ENCODE data around the gene TENM3.

Gene TENM3

DNA sequence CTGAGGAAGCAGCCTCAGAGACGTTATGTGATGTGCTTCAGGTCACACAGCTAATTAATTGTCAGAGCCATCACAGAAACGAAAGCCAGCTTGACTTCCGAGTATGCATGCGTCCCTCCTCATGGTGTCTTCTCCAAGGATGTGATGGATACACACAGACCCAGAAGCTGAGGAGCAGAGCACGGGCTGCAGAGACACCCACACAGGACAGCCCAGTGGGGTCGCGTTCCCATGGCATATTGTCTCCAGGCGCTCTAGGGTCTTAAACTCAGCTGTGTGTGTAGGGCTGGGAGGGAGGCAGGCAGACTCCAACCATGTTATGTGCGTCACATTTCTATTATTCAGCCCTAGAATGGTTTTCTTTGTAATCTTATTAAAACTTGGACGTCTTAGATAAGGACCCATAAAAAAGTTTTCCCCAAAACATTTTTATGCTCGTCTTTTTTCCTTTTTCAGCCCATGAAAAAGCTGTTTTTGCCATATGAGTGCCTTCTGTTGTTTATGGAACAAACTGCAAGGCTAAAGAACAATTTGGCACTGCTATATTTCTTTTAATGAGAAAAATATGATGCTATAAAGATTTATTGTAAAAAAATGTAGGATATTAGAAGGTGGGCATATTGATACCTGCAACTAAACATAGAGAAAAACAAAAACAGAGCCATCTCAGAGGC is 48.5 kb downstream of the TENM3 start:
- no peak for DNase-seq

DNA sequence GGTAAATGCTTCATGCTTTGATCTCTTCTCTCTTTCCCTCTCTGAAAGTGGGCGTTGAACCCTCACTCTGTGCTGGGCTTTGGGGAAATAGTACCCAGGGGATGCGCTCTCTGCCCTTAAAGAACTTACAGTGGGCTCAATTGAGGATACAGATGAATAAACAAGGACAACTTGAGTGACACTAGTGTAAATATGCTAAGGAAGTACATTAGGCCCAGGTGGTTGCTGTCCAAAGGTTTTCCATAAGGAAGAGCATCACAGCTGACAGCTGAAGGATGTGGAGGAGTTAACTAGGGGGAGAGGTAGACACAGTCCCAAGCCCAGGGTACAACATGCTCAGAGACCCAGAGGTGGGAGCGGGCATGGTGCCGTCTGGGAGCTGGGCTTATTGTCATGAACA is 49.4 kb downstream of the TENM3 start:
- DNase-seq, result no peak

DNA sequence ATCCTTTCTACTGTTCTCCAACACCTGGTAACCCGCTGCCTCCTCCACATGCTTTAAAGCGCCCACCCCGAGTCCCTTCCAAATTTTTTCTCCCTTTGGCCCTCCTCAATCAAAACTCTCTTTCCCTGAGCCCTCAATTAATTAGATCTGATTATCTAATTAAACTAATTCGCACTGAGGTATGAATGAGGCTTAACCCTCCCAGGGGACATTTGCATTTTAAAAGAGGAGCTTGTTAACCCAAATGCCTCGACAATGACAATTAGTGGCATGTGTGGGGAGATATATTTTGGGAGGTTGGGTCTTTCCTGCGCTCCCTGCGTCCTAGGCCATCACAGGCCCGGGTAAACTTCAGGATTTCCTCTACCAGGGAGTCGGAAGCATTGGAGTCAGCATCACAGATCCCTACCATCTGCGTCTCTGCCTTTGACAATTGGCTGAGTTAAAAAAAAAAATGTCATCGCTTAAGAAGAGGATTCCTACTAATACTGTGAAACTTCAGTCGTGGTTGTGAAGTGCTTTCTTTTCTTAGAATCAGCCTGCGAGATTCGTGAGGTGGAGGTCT is 50.6 kb downstream of the TENM3 start:
- DNase-seq, result no peak

DNA sequence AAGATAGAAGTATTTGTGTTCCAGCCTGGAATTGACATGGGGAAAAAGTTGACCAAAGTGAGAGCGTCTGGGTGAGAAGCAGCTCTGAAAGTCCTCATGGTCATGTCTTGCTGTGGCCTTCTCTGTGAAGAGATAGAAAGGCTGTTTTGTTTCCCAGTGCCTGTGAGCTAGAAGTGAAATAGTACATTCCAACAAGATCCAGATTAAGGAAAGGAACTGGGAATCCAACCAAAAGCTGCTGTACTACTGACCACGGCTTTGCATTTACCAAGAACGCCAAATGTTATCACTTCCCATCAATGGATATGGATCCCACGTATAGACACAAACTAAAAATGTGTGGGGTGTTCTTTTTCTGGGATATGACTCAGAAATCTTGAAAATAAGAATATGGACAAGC is 51.2 kb downstream of the TENM3 start:
- DNase-seq, result no peak

DNA sequence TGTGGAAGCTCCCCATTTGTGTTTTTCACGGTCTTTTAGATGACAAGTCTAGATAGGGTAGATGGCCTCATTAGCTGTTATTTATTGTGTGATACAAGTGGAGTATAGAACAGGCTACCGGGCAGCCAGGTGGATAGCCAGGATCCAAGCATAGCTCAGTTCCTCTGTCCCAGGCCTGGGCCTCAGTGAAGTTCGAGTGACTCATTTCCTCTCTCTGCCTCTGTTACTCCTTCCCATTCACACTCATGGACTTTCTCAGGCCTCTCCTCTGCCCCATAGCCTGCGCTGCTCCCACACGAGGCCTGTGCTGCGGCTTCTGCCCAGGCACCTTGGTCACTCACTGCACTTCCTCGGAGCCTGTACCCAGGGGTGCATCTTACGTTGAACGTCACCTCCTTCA is 54.5 kb downstream of the TENM3 start:
- DNase-seq, result no peak

DNA sequence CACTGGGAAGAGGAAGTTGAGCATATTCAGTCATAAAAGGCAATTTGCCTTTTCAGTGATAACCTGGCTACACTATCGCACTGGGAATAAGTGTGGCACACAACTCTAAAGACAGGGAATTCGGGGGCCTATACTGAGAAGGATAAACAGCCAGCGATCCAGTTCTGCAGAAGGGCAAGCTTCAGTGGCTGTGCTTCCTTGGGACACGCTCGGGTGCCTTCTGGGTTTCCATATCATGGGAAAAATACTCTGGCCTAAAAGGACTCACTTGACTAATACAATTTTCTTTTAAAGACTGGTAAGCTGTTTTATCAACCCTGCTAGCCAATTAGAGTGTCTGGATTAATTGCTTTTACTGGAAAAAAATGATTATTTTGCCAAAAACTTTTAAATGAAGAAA is 58.5 kb downstream of the TENM3 start:
- no peak for DNase-seq

DNA sequence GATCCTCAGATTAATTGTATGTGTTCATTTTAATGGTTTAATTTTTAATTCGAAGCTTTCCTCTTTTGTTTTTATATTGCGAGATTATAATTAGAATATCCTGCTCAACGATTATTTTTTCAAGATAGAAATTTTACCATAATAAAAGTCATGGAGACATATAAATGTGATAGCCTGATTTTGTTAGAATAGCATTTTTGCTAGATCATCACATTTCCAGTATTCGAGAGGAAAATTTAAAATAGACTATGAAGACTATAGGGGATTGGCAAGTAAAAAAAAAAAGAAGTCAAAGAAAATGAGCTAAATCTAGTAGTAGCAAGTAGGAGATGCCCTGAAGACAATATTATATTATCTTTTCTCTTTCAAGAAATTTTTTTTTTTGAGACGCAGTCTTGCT is 60.6 kb downstream of the TENM3 start:
- no peak for DNase-seq

DNA sequence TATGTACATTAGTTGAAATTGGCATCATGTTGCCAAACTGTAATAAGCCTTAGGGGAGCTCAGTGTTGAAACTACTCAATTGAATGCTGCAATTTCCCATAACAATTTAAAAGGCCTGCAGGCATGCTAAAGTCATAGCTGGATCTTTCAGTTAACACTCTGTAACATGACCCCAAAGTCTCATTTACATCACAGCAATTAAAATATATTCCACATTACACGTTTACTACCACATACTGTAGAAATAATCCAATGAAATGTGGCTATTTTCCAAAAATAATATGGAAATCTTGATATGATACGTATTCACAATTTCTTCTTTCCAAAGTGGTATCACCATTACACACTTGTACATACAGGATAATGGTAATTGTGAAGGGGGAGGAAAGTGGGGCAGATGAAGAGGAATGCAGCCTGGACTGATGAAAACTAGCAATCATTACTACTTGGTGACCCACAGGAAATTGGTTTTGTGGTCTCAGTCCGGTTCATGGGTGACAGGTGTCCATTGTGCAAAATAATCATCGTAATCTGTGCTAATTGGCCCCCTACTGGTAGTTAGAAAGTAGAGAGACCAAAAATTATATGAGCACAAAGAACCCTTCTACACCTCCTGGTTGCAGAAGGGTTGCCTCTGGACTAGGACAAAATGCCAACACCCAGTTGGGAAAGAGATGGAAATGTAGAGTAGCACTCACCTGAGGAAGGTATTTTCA is 63.7 kb downstream of the TENM3 start:
- no peak for DNase-seq

DNA sequence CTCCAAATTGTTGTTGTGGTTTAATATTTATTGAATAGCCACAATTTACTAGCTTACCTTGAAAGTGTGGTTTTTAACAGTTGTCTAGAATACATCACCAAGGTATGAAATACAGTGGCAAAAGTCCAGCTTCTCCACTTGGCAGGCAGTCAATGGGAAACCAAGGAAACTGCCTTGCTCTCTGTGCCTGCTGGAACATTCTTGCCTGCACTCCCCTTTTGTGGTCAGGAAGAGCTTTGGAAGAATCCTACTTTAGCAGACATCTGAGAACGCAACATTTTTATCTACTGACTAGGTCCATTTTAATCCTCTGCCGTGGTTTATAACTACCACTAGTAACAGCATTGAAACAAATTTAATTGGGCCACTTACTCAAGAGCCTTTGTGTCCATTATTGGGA is 64.5 kb downstream of the TENM3 start:
- DNase-seq, result no peak

DNA sequence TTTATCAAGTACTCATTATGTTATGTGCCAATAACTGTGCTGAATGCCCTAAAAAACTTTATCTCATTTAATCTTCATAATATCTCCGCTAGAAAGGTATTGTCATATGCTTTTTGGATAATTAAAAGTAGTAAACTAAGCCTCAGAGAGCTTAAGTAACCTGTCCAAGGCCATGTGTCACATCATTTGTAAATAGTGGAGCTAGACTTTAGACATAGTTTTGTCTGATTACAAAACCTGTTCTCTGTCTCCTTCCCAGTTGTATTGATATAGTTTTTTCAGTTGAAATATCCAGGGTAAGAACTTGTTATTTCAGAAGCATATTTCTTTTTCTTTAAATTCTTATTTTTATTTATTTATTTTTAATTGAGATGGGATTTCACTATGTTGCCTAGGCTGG is 66.7 kb downstream of the TENM3 start:
- DNase-seq, result no peak

DNA sequence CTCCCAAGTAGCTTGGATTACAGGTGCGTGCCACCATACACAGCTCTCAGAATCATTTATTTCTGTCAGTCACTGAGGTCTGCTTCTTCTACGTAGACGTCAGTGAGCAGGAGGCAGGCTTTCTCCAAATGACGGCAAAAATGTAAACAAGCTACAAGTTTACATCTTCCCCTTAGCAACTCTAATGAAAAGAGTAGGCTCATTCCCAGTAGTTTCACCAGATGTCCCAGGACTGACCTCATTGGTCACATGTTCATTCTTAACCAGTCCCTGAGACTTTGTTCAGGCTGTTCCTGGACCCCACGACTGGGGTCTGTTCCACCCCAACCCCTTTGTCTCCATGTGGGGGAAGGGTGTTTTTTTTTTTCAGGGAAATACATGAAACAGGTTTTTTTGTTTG is 67.1 kb downstream of the TENM3 start:
- DNase-seq, result no peak

DNA sequence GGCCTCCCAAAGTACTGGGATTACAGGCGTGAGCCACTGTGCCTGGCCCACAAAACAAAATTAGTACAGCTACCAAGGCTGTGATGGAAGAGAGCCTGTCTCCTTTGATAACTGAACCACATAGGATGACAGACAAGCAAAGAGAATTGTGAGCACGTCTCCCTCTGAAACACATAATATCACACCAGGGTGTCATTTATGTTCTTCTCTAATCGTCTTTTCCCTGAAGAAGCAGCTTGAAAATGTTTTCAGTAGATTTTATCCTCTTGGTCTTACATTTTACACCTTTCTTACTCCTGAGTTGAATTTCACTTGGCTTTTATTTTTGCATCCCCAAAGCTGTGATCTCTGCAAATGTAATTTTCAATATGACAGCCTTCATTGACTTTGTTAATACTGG is 67.8 kb downstream of the TENM3 start:
- DNase-seq, result no peak

DNA sequence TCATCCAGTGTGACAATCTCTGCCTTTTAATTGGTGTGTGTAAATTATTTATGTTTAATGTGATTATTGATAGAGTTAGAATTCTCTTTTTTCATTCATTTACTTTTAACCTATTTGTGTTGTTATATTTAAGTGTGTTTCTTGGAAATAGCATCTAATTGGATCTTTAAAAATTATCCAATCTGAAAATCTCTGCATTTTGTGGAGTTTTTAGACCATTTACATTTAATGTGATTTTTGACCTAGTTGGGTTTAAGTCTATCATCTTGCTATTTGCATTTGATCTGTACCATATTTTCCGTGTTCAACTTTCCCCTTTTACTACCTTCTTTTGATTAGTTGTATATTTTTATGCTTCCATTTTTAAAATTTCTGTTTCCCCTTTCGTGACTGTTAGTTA is 71.3 kb downstream of the TENM3 start:
- DNase-seq, result no peak

DNA sequence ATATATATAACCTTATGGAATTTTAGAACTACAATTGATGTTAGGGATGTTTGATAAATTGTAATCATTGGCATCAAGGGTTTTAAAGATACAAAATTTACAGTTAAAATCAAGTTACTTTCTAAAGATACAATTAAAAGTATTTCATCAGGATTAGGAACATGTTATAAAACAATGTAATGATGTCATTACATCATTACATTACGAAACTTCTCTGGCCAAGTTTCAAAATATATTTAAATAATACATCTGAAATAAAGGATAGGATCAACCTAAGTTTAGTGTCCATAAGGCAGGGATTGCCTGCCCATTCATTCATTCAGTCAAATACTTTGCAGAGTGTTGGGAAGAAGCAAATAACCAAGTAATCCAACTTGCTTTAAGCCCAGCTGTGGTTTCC is 75.1 kb downstream of the TENM3 start:
- DNase-seq, result no peak

DNA sequence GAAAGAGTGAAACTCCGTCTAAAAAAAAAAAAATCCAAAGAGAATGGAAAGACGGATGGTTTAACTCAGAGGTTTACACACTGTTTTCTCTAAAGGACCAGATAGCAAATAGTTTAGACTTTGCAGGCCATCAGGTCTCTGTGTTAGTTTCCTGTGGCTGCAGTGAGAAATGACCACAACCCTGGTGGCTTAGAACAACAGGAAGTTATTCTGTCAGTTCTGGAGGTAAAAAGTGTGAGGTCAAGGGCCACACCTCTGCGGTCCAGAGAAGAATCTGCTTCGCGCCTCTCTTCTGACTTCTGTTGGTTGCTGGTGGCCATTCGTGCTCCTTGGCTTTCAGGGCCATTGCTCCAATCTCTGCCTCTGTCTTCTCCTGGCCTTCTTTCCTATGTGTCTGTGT is 76.9 kb downstream of the TENM3 start:
- no peak for DNase-seq

DNA sequence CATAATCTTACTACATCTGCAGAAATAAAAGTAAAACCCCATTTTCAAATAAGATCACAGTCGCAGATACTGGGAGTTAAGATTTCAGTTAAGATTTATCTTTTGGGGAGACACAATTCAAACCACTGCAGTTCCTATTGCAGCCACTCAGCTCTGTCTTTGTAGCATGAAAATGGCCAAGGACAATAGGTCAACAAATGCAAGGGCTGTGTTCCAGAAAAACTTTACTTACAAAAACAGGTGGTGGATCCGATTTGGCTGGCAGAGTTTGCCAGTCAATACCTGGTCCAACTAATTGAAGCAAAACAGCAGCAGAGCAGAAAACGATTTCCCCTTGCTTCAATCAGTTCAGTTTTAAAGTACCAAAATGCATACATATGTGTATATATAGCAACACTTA is 77.4 kb downstream of the TENM3 start:
- no peak for DNase-seq

DNA sequence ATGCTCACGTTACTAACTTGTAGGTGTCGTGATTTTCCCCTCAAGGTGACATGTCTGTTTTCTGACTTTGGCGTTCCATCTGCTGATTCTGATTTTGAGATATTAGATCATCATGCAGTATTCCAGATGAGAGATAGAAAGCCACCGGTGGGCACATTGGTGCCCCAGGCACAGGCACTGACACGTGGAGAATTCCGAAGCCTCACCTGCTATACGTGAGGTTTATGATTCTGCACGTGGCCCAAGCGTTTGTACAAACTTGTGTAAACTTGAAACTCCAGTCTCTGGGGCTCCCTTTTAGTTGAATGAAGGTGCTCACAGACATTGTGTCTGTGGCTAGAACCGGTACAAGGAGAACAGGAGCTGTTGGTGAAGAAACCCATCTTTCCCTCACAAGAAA is 81.1 kb downstream of the TENM3 start:
- DNase-seq, result no peak

DNA sequence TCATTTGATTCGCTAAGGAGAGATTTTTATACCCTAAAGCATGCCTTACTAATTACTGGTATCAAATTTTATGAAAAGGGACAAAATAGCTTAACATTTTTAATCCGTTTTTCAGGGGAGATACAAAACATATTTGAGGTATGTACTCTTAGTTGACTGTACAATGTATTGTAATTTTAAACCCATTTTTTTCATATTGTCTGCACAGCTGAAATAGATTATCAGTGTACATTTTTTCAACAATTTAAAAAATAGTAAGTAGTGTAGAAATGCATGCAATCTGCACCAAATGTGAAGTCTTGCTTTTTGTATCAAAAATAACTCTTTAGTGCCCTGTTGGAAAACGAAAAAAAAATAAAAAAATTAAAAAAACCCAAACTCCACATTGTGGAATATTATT is 82.2 kb downstream of the TENM3 start:
- DNase-seq, result no peak

DNA sequence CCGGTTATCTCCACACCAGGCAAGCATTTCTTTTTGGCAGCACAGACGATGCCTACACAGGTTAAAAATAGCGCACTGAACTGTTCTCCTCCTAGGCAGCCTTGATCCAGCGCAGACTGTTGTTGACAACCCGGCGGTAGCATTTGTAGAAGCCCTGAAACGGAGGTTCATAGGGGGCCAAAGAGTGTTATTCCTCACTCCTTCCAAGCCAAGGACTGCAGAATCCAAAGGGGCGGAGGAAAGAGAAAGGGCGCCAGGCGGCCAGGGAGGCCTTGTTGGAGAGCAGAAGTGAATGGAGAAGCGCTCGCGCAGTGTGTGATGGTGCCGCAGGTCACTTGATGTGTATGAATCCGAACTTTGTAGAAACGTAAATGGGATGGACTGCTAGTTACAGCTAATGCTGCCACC is 82.7 kb downstream of the TENM3 start:
- DNase-seq, result no peak

DNA sequence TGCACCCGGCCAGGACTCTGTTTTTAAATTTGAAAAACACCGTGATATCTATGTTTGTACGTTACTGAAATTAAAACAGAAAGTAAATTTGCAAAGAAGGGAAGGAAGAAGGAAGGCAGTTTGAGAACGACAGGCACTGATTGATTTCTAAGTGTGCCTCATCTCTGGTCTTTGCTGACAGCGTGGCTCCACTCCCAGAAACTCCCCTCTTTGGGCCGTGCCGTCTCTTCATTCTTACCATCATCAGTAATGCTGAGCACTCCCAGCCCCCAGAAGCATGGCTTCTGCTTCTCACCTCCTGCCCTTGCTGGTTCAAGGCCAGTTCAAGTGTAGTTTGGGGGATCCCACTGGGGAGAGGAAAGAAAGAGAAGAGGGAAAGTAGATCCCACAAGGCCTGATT is 85.3 kb downstream of the TENM3 start:
- no peak for DNase-seq

DNA sequence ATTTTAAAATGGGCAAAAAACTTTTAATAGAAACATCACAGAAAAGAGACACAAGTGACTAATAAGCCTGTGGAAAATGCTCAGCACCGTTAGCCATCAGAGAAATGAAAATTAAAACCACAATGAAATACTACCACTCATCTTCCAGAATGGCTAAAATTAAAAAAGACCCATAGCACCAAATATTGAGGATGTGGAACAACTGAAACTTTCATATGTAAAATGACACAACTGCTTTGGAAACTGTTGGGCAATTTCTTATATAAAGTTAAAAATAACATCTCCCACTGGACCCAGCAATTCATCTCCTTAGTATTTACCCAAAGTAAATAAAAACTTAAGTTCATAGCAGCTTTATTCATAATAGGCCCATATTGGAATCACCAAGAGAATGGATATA is 94.2 kb downstream of the TENM3 start:
- DNase-seq, result no peak

DNA sequence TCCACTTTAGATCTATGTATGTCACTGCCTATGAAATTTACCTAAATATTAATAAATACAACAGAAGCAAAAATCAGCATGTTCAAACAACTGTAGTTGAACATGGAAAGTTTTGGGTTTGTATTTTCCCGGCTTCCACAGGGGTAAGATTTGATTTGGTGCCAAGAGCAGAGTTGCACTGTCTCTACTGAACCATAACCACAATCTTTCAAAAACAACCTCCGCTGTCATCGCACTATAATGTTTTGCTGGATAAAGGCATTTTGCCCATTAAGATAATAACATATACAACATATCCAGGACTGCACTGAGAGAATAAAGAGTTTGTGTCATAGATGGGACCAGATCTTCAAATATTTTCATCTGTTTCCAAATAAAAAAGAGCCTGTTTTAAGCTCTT is 94.9 kb downstream of the TENM3 start:
- DNase-seq, result no peak

DNA sequence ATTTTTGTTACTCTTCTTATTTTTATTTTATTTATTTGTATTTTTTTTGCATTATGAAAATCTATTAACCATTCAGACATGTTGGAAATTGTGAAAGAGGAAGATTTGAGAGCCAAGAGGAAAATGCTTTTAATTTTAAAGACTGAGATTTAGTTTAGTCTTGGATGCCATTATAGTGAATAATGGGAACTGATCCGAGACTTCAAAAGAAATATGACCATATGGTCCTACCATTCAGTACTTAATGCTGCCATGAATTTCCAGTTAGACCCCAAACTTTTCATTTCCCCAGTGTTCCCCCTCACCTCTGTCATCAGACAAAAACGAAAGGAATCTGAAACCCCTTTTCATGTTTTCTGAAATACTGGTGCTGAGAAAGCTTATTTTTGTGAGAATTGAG is 95.5 kb downstream of the TENM3 start:
- no peak for DNase-seq

DNA sequence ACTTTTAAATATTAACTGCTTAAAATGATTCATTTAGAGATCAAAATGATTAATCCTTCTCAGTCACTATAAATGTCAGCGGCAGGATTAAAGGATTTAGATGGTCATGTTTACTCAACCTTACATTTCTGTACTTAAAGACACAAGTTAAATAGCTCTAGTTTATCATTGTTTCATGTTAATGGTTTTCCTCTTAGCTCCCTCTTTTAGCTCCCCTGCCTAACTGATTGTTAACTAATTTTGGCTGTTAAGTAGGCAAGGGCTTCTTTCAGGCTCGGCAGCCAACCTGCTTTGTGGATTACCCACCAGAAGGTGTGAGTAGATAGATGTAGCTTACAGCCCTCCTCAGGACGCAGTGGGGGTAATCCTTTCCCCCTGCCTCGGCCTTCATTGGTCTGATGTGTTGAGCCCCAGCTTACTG is 96.0 kb downstream of the TENM3 start:
- DNase-seq, result no peak

DNA sequence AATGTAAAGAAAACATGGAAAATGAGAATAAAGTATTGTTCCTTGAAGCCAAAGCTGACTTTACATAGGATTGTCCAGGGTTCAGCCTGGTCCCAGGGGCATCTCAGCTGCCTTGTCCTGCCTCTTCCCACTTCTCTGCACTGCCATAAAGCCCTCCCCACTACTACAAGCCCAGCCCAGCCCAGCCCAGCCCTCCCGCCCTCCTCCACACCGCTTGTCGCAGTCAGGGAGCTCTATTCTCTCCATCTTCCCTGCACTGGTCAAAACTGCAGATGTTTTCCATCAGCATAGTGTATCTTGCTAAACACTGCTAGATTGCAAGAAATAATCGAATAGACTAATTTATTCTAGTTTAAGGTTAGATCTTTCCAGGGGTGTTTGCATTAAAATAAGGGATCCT is 100.3 kb downstream of the TENM3 start:
- no peak for DNase-seq
